D721Med (cell line): ENCODE data around the gene CAPN13.

Experiments
- DNase-seq: peaks from one replicate; pipeline ENCODE4 v3.0.0; 2011; ENCODE audit warnings: low spot score; ENCODE audit not compliant: insufficient read length
- FAIRE-seq: peaks from 2 replicates; lab custom pipeline; 2011; peaks lifted over from hg19 to GRCh38; lab: Jason Lieb, UNC
- TF ChIP-seq, protein P1 (sequence below): IDR thresholded peaks from 2 replicates; pipeline ENCODE4 v1.5.1; 2012; ENCODE audit warnings: mild to moderate bottlenecking, control low read depth; ENCODE audit not compliant: insufficient read depth; ENCODE audit errors: missing control alignments

CAPN13 gene

DNA sequence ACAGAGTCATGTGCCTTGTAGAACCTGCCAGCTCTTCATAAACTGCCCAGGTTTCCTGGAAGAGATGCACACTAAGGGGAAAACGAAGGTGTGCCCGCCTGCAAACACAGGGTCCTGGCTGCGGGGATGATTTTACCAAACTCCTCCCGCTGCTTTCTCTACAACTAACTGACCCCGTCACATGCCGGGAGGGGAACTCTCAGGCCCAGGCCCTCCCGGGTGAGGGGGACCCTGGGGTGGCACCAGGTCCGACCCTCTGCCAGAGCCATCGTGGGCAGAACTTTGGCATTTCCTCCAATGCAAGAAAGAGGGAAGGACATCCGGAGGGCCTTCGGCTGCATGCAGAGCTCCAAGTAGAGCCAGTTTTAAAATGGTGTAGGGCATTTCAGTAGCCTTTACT, 28.6 kb downstream of the CAPN13 start:
- DNase-seq (no peak), FAIRE-seq (no peak)
- TF ChIP-seq, protein P1, sequence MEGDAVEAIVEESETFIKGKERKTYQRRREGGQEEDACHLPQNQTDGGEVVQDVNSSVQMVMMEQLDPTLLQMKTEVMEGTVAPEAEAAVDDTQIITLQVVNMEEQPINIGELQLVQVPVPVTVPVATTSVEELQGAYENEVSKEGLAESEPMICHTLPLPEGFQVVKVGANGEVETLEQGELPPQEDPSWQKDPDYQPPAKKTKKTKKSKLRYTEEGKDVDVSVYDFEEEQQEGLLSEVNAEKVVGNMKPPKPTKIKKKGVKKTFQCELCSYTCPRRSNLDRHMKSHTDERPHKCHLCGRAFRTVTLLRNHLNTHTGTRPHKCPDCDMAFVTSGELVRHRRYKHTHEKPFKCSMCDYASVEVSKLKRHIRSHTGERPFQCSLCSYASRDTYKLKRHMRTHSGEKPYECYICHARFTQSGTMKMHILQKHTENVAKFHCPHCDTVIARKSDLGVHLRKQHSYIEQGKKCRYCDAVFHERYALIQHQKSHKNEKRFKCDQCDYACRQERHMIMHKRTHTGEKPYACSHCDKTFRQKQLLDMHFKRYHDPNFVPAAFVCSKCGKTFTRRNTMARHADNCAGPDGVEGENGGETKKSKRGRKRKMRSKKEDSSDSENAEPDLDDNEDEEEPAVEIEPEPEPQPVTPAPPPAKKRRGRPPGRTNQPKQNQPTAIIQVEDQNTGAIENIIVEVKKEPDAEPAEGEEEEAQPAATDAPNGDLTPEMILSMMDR: no peak

DNA sequence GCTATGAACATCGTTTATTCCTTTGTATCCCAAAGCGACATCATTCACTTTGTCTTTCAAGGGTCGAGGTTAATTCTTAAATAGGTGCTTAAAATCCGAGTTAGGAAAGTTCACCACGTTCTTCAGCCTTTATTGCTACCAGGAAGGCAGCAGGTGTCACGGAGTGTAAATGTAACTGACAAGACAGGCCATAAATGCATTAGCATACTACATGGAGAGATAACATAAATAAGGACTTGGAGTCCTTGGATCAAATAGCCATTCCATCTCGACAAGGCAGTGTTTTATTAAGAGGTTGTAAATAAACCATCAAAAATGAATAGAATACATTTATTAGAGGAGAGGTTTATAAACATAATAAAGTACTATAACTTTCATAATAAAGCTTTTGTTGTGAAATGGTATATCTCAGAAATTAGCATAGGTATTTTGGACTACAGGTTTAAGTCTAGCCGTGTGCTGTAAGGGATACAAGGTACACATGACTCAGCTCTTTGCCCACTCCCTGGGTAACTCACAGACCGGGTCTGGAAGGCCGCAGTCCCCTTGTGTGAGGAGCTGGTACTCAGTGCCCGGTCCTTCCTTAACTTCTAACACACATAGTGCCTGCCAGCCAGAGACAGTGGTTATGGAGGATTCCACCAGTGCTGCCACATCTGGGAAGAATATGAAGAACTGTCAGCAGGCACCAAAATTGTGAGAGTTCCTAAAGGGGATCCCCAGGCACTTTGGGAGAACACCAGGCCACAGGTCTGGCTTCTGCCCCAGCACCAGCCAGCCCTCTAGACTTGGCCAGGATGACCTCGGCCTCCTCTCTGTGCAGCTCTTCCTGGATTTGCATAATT, 29.4 kb downstream of the CAPN13 start:
- DNase-seq: no peak
- FAIRE-seq: no peak
- TF ChIP-seq, protein P1: no peak

DNA sequence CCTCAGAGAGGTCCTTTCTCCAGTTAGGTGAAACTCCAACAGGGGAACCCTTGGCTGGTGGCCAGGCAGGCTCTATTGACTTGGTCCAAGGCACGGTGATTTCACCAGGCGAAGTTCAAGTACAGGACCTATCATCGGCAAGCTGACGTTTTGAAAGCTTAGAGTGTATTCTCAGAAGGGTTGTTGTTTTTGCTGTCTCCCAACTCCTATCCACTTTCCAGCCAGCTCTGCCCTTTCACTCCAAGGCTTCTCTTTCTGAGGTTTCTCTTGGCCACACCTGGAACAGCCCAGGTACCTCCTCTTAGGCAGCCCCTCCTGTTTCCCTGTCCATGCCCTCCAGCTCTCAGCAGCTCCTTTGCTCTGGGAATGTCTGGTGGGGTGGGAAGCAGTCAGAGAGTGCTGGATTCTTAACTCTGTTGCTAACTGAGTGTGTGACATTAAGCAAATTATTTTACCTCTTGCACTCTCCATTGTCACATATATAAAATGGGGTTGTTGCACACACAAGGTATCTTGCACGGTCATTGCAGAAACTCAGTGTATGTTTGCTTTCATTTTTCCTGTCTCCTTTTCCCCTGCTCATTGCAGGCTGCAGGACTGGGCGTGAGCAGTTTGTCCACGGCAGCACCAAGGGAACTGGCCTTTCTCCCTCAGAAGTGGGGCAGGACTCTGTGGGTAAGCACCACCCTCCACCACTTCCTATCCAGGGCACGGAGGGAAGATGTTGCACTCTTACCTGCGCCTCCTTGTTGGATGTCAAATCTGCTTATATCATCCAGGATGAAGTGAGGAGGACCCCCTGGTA, 30.2 kb downstream of the CAPN13 start:
- DNase-seq (no peak), FAIRE-seq (no peak)
- TF ChIP-seq, protein P1: no peak

DNA sequence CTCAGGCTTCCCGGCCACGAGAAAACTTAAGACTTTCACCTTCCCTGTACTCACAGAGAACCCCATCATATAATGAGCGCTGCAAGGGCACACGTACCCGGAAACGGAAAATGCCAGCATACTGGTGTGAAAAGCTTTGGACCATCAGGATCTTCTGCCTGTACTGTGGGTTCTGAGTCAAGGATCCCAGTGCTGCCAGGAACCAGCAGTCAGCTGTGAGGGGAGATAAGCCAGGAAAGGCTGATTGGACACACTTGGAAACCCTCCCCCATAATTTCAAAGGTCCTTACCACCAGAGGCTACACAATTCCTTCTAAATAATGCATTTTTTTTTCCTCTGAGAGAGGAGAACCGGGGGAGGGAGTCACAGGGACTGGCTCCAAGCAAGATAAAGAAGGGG, 31.4 kb downstream of the CAPN13 start:
- FAIRE-seq (no peak), DNase-seq (no peak)

DNA sequence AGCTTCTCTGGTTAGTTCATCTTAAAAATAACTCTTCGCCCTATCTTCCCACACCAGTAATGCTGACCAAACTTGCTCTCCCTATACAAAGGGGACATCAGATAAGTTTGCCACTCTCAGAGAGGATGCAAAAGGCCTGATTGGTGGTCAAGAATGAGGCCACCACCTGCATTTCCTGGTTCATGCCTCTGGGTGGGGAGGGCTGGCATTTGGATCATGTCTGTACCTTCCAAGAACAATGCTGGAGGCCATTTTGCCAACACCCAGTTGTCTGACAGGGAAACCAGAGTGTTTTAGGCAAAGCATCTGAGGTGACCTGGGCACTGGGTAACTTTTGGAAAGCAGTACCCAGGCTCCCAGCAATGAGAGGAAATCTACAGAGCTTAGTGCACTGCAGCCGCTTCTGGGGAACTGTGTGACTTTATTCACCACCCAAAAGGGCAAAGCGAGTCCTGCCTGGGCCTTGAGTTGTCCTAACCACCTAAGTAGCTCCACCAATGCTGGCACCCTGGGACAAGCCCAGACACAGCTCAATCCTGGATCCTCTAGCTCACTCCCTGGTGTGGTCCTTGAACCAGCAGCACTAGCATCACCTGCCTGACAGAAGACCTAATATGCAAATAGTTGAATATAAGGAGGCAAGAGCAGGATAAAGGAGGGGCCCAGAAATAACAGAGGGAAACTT, 35.1 kb downstream of the CAPN13 start:
- no peak for FAIRE-seq
- no peak for DNase-seq
- TF ChIP-seq, protein P1: no peak

More for the DNA sequence above, 31.4 kb downstream of the CAPN13 start:
- TF ChIP-seq, protein P1: no peak

DNA sequence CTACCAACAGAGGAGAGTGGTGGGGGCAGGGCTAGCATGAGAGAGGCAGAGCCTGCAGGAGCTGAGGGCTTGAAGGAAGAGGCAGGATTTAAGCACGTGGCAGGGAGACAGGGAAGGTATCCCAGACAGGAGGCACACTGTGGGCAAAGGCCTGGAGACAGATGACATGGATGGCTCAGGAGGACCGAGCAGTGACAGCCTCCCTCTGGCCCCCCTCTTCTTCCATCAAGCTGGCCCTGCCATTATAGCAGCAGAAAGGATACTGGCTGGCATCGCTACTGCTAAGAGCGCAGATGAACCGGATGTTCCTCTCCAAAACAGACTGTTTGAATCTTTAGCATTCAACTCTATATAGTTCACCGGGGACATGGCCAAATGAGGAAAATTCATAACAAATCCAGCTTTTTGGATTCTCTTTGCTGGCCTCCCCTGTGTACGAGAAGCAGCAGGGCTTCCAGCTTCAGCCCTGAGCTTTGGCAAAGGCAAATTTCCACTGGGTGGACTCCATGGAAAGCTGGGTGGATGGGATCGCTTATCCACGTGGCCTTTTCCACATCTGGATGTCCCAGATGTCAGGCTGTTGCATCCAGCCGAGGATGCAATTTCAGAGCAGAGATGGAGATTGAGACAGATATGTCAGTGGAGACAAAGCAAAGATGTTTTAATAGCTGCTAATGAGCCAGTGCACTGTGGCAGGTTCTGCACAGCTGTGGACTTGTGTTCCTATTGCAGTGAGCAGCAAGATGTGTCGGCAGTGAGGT, 36.2 kb downstream of the CAPN13 start:
- FAIRE-seq: no peak
- TF ChIP-seq, protein P1: no peak

More for the DNA sequence above, 36.2 kb downstream of the CAPN13 start:
- DNase-seq: no peak
